GM19463 (cell line): ENCODE measurements around the gene CORO6.
A peak's percentile ranks its signal among the peaks of the same experiment; 100 is the strongest.
"Not testable (repeated sequence)": the region's sequence is repeated elsewhere in the genome, so short reads cannot be mapped to it uniquely, and the experiment has no call there.

Experiments used
- ATAC-seq: cut with Tn5 transposase; IDR thresholded peaks from one replicate; pipeline ENCODE4 v1.9.1; 2021; ENCODE audit warnings: mild to moderate bottlenecking, moderate library complexity; ENCODE audit not compliant: unreplicated experiment

Gene CORO6

GRCh38 chr17:29622337-29623282 lies at the start of gene CORO6:
CORO6 (minus strand) TSS chr17:29622912; CDS start chr17:29621421, 1,491 bp downstream.
- ATAC-seq: peak; percentile 65

- no peak for ATAC-seq
Observed at GRCh38 chr17:29671661-29672060, 48.9 kb upstream of the CORO6 start.

GRCh38 chr17:29669266-29669665 lies 46.6 kb upstream of the CORO6 start:
- ATAC-seq: no peak

GRCh38 chr17:29667969-29668368 lies 45.3 kb upstream of the CORO6 start:
- ATAC-seq: no peak

- ATAC-seq: no peak
Observed at GRCh38 chr17:29665481-29665810, 42.7 kb upstream of the CORO6 start.

- ATAC-seq: no peak
Observed at GRCh38 chr17:29664743-29665480, 42.2 kb upstream of the CORO6 start.

GRCh38 chr17:29663155-29663554 lies 40.4 kb upstream of the CORO6 start:
- no peak for ATAC-seq

GRCh38 chr17:29661213-29661612 lies 38.5 kb upstream of the CORO6 start:
- ATAC-seq: no peak

GRCh38 chr17:29659155-29659554 lies 36.4 kb upstream of the CORO6 start:
- ATAC-seq: no peak

GRCh38 chr17:29655323-29655722 lies 32.6 kb upstream of the CORO6 start:
- no peak for ATAC-seq

- ATAC-seq: no peak
Observed at GRCh38 chr17:29653995-29654714, 31.4 kb upstream of the CORO6 start.

GRCh38 chr17:29652976-29653375 lies 30.3 kb upstream of the CORO6 start:
- no peak for ATAC-seq

- ATAC-seq: not testable (repeated sequence)
Observed at GRCh38 chr17:29651913-29652312, 29.2 kb upstream of the CORO6 start.

- no peak for ATAC-seq
Observed at GRCh38 chr17:29650396-29650795, 27.7 kb upstream of the CORO6 start.

GRCh38 chr17:29649359-29649758 lies 26.6 kb upstream of the CORO6 start:
- no peak for ATAC-seq

- ATAC-seq: no peak
Observed at GRCh38 chr17:29648005-29648404, 25.3 kb upstream of the CORO6 start.

- no peak for ATAC-seq
Observed at GRCh38 chr17:29645515-29646051, 22.9 kb upstream of the CORO6 start.

- no peak for ATAC-seq
Observed at GRCh38 chr17:29643817-29644160, 21.1 kb upstream of the CORO6 start.

- ATAC-seq: no peak
Observed at GRCh38 chr17:29642171-29642611, 19.5 kb upstream of the CORO6 start.

- no peak for ATAC-seq
Observed at GRCh38 chr17:29640981-29641642, 18.4 kb upstream of the CORO6 start.

GRCh38 chr17:29640413-29640812 lies 17.7 kb upstream of the CORO6 start:
- no peak for ATAC-seq
